HL-60 (cell line): Measurements from ENCODE around the gene GNB1.

Experiments
- CTCF ChIP-seq: IDR thresholded peaks from one replicate; pipeline ENCODE4 v1.5.1; 2011; ENCODE audit warnings: low read length, control low read depth, inconsistent platforms; ENCODE audit not compliant: insufficient read depth
- GABPA ChIP-seq: IDR thresholded peaks from 2 replicates; pipeline ENCODE4 v1.6.1; 2012; ENCODE audit warnings: low read depth
- POLR2AphosphoS5 ChIP-seq: IDR thresholded peaks from 2 replicates; pipeline ENCODE4 v1.6.1; 2012; ENCODE audit warnings: low read depth
- REST ChIP-seq: IDR thresholded peaks from 2 replicates; pipeline ENCODE4 v1.6.1; 2012; ENCODE audit warnings: low read depth; ENCODE audit not compliant: insufficient replicate concordance

- TF ChIP-seq CTCF: no peak
- no peak for TF ChIP-seq GABPA
- no peak for TF ChIP-seq REST
- no peak for TF ChIP-seq POLR2AphosphoS5
Observed at GRCh38 chr1:1917304-1917976, 26.6 kb upstream of the GNB1 start.
